HFFc6 (cell line): ENCODE results near the gene SLC22A4. TPM values are rescaled to one million over a fixed set of nuclear protein-coding genes. Genes with fewer than 3 reads are reported as not detected.

ENCODE experiments used
- DNase-seq: peaks from one replicate; pipeline ENCODE4 v3.0.0-alpha.2; 2018
- H3K27ac Mint-ChIP-seq: 2 replicates; pipeline ENCODE4 v1.8.0; 2020; ENCODE audit warnings: mild to moderate bottlenecking, mixed read lengths
- H3K27me3 Mint-ChIP-seq: 2 replicates; pipeline ENCODE4 v1.8.0; 2021; ENCODE audit warnings: mild to moderate bottlenecking, moderate library complexity, mixed read lengths; ENCODE audit not compliant: insufficient read depth
- H3K36me3 Mint-ChIP-seq: 2 replicates; pipeline ENCODE4 v1.8.0; 2021; ENCODE audit warnings: low read depth, mixed read lengths
- H3K4me1 Mint-ChIP-seq: 2 replicates; pipeline ENCODE4 v1.8.0; 2020; ENCODE audit warnings: low read depth, mixed read lengths
- H3K4me3 Mint-ChIP-seq: 2 replicates; pipeline ENCODE4 v1.8.0; 2020; ENCODE audit warnings: mild to moderate bottlenecking, moderate library complexity, mixed read lengths
- H3K9me3 Mint-ChIP-seq: 2 replicates; pipeline ENCODE4 v1.8.0; 2020; ENCODE audit warnings: mild to moderate bottlenecking, mixed read lengths
- long read RNA-seq: library from polyadenylated mRNA; unstranded; transcript quantifications from one replicate; pipeline ENCODE4 v2.0.0, GENCODE V29; 2019
- total RNA-seq, 6 experiments: library from RNA; stranded (reverse); fragmentation: NEBNext Ultra II Directional; extraction: Animal tissue kit (Norgen Biotek cat#: 25700); gene quantifications; 2 replicates in 1 of 6; 3 replicates in 5 of 6; pipeline ENCODE4 v1.2.3, GENCODE V29; 2021
- TF ChIP-seq, protein P1 (sequence below): fragments of 200-600 bp; sonication (generic); IDR thresholded peaks from 2 replicates; pipeline ENCODE4 v1.5.0; 2021; ENCODE audit warnings: antibody characterized with exemption, mild to moderate bottlenecking

The SLC22A4 gene
- total RNA-seq: 10 to 100 TPM; 10.8 to 12.6 (median 11.4) TPM
- long read RNA-seq, transcript SLC22A4-201 (10 exons, 2,201 nt): major isoform, 25 of 33 reads
- long read RNA-seq, partial matches to known transcripts: 0 of 33 reads
- long read RNA-seq, other reads (novel, unspliced or antisense): 8 of 33 reads

DNA sequence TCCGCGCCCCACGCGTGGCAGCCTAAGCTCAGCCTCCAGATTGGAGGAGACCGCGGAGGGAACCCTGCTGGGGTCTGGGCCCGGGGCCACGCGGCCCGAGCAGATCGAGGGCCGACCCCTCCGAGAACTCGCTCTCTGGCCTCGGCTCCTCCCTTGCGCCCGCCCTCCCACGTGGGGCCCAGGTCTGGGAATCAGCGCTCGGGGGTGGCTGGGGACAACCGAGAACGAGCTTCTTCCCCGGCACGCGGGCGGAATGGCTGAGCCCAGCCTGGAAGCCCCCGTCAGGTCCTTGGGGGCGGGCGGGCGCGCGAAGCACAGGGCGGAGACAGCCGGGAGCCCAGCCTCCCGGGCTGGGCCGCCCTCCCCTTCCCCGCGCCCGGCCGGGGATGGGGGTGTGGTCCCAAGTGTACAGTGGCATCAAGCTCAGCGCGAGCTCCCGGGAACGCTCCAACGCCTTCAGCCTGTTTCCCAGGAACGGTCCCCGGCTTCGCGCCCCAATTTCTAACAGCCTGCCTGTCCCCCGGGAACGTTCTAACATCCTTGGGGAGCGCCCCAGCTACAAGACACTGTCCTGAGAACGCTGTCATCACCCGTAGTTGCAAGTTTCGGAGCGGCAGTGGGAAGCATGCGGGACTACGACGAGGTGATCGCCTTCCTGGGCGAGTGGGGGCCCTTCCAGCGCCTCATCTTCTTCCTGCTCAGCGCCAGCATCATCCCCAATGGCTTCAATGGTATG, at the start of gene SLC22A4:
TSS of gene SLC22A4 (plus strand) at position 403 of the 736 bp plus-strand sequence. CDS start at position 626, 223 bp downstream.
- H3K36me3 Mint-ChIP-seq: peaks cover 18% of the 10 kb centered on the region
- peak within 1 kb of the TSS; percentile 99 for H3K4me3 Mint-ChIP-seq
- H3K27ac Mint-ChIP-seq: peak within 1 kb of the TSS; percentile 99
- DNase-seq: peak; percentile 94
- peaks cover 54% of the 10 kb centered on the region for H3K4me1 Mint-ChIP-seq
- peaks cover 2% of the 10 kb centered on the region; the same call in 1 of the 2 replicates for H3K27me3 Mint-ChIP-seq
- TF ChIP-seq, protein P1, sequence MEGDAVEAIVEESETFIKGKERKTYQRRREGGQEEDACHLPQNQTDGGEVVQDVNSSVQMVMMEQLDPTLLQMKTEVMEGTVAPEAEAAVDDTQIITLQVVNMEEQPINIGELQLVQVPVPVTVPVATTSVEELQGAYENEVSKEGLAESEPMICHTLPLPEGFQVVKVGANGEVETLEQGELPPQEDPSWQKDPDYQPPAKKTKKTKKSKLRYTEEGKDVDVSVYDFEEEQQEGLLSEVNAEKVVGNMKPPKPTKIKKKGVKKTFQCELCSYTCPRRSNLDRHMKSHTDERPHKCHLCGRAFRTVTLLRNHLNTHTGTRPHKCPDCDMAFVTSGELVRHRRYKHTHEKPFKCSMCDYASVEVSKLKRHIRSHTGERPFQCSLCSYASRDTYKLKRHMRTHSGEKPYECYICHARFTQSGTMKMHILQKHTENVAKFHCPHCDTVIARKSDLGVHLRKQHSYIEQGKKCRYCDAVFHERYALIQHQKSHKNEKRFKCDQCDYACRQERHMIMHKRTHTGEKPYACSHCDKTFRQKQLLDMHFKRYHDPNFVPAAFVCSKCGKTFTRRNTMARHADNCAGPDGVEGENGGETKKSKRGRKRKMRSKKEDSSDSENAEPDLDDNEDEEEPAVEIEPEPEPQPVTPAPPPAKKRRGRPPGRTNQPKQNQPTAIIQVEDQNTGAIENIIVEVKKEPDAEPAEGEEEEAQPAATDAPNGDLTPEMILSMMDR: no peak; the same call in 1 of the 2 replicates
- no peaks in the 10 kb centered on the region for H3K9me3 Mint-ChIP-seq

DNA sequence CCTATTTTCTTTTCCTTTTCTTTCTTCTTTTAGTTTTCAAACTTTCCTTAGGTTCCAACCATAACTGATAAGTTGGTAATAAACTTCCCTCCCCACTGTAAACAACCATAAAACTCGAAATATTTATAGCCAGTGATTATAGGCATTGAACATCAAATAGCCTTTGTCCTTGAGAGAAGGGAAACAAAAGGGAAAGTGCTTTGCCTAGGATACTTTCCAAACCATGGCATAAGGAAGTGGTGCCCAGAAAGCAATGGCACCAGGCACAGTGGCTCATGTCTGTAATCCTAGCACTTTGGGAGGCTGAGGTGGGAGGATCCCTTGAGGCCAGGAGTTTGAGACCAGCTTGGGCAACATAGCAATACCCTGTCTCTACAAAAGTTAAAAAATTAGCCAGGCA, 48.6 kb upstream of the SLC22A4 start:
- Mint-ChIP-seq H3K27ac (no peak overlapping the region), H3K4me1 (no peaks in the 10 kb centered on the region), H3K36me3 (peaks cover 17% of the 10 kb centered on the region), H3K9me3 (peaks cover 19% of the 10 kb centered on the region), H3K4me3 (no peak overlapping the region), H3K27me3 (peaks cover 10% of the 10 kb centered on the region)
- DNase-seq: no peak
- TF ChIP-seq, protein P1: no peak

DNA sequence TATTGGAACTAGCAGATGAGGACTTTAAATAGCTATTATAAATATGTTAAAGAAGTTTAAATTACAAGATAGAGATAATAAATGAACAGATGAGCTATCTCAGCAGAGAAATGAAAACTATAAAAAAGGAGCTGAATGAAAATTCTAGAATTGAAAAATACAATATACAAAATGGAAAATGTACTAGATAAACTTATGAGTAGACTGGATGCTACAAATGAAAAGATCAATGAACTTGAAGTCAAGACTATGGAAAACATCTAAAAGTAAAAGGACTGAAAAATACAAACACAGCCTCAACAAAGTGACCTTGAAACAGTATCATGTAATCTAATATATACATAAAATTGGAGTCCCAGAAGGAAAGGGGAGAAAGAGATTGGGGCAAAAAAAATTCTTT, 47.4 kb upstream of the SLC22A4 start:
- no peak for DNase-seq
- no peak overlapping the region for H3K27ac Mint-ChIP-seq
- H3K9me3 Mint-ChIP-seq: peaks cover 19% of the 10 kb centered on the region
- H3K4me1 Mint-ChIP-seq: peaks cover 10% of the 10 kb centered on the region
- H3K27me3 Mint-ChIP-seq: peaks cover 10% of the 10 kb centered on the region
- H3K4me3 Mint-ChIP-seq: no peak overlapping the region
- H3K36me3 Mint-ChIP-seq: peaks cover 17% of the 10 kb centered on the region
- TF ChIP-seq, protein P1: no peak

DNA sequence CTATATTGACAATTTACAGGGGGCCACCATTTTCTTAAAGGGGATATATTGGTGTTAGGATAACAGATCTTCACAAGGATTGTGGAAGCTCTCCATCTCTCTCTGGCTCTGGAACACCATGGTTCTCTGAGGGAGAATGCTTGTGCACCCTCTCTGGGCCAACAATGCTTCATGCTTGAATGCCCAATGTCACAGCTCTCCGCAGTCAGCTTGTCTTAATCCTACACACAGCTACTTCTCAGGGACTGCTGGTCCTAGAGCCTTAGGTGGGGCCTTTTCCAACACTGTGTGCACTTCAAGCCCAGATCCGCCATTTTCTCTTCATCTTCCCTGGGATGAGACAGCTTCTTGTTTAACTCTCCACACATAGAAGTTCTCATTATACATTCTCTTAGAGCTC, 43.6 kb upstream of the SLC22A4 start:
- Mint-ChIP-seq H3K9me3 (peaks cover 3% of the 10 kb centered on the region; the same call in 1 of the 2 replicates), H3K36me3 (peaks cover 5% of the 10 kb centered on the region; the same call in 1 of the 2 replicates)
- TF ChIP-seq, protein P1: no peak

DNA sequence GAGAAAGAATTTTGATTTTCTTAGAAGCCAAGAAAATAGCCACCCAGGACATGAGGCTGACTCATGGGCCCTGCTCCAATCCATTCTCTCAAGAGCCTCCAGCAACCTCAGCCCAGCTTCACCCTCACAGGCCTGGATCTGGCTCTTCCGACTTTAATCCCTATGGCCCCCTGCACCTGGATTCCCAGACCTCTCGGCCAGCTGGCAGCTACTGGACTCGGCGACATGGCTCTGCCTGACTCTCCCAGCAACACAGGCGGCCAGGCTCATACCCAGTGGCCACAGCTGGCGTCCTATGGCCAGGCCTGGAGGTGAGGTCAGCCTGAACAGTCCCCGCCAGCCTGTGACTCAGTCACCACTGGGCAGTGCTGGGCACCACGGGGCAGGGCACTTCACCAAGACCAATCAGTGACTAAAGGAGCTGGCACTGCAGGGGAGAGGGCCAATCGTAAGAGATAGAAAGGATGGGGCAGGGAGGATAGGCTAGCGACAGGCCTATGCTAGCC, 42.9 kb upstream of the SLC22A4 start:
- Mint-ChIP-seq H3K27me3 (peaks cover 13% of the 10 kb centered on the region), H3K36me3 (peaks cover 5% of the 10 kb centered on the region; the same call in 1 of the 2 replicates), H3K4me3 (no peak overlapping the region), H3K9me3 (no peaks in the 10 kb centered on the region; the same call in 1 of the 2 replicates), H3K27ac (no peak overlapping the region), H3K4me1 (peaks cover 10% of the 10 kb centered on the region)
- DNase-seq: no peak
- TF ChIP-seq, protein P1: no peak

More for the DNA sequence above, 43.6 kb upstream of the SLC22A4 start:
- no peak for DNase-seq
- peaks cover 10% of the 10 kb centered on the region for H3K4me1 Mint-ChIP-seq
- no peak overlapping the region for H3K4me3 Mint-ChIP-seq
- H3K27me3 Mint-ChIP-seq: peaks cover 17% of the 10 kb centered on the region
- no peak overlapping the region for H3K27ac Mint-ChIP-seq
